HG02870 (cell line): ENCODE measurements around the gene LIPF.
A peak's percentile ranks its signal among the peaks of the same experiment; 100 is the strongest.
"Not testable (repeated sequence)": the region's sequence is repeated elsewhere in the genome, so short reads cannot be mapped to it uniquely, and the experiment has no call there.

Experiments used
- ATAC-seq: cut with Tn5 transposase; IDR thresholded peaks from one replicate; pipeline ENCODE4 v1.9.1; 2021; ENCODE audit warnings: mild to moderate bottlenecking, moderate library complexity; ENCODE audit not compliant: unreplicated experiment

LIPF gene, protein sequence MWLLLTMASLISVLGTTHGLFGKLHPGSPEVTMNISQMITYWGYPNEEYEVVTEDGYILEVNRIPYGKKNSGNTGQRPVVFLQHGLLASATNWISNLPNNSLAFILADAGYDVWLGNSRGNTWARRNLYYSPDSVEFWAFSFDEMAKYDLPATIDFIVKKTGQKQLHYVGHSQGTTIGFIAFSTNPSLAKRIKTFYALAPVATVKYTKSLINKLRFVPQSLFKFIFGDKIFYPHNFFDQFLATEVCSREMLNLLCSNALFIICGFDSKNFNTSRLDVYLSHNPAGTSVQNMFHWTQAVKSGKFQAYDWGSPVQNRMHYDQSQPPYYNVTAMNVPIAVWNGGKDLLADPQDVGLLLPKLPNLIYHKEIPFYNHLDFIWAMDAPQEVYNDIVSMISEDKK

GRCh38 chr10:88664142-88664541 lies at the start of gene LIPF:
Gene LIPF, plus strand, starts transcription at chr10:88664442. Its CDS starts 2,856 bp downstream, at chr10:88667298.
- no peak for ATAC-seq

DNA sequence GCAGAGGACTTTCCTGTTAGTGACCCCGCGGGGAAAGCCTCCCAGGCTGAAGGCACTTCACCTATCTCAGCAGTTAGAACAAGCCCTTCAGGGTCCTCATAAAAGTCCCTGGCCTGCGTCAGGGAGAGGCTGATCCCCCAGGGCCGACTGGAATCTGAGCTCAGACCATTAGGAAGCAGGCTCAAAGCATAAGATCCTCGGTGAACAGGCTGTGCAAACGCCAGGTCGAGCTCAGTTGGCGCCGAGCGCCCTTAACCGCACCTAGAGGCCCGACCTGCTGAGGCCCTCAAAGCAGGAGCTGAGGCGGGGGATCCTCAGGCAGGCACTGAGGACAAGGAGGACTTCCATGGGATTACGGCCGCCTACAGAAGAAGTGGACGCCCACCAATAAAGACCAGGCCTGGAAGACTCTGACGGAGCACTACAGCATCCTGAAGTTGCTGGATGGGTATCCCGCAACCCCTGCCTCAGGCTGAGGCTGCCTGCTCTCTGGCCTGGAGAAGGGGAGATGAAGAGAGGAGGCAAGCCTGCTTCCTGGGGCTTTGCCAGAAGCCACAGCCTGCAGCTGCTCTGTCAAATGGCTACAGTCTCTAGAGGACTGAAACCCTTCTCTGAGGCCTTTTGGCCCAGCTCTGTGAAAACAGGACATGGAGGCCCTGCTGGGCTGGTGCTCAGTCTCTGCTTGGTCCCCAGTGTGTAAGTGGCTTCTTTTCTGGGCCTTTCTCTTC lies 47.8 kb upstream of the LIPF start:
- no peak for ATAC-seq

DNA sequence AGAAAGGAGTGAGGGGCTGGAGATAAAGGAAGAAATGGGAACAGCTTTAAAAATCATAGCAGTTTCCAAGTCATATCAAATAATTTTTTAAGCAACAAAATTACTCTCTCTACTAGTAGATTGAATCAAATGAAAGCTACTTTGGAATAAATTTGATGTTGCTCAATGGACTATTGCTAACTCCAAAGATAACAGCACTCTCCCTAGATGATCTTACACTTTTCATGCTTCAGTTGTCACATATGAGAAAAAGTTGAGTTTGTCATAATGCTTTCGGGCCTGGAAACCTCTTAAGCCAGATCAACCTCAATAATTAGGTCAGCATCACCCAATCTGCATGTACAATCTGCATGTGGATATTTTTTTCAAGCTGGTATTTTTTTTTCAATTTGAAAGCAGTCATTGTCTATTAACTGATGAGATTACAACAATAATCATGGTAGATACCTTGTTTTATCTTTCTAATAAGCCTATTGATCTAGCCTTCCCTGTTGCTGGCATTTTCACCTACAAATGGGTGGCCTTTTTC lies 46.4 kb upstream of the LIPF start:
- ATAC-seq: no peak

GRCh38 chr10:88618496-88618895 lies 45.7 kb upstream of the LIPF start:
- no peak for ATAC-seq

DNA sequence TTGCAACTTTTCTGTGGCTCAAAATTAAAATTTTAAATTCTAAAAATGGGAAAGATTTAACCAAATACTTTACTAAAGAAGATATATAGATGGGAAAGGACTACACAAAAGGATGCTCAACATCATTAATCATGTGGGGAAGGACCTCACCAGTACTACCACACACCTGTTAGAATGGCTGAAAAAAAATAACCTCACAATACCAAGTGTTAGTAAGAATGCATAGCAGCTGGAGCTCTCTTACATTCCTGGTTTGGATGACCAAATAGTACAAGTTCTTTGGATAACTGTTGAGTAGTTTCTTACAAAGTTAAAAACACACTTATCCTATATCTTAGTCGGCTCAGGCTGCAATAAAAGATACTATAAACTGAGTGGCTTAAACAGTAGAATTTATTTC lies 43.8 kb upstream of the LIPF start:
- no peak for ATAC-seq

DNA sequence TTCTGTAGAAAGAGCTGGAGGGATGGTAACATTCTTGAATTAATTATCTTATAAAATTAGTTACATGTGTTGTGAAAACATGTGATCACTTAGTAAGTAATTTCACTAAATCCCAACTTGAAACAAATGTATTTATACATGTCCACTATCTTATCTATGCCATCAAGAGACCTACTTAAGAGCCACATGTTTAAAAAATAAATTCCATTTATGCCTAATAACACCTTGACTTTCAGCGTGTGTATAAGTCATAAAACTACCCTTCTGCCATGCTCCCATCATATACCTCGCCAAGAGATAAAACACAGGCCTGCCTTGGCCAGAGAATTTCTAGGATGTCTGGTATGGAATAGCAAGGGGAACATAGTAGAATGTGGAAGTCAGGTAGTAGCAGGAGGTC lies 40.4 kb upstream of the LIPF start:
- ATAC-seq: no peak

- ATAC-seq: no peak
These were observed 39.4 kb upstream of the LIPF start for GRCh38 chr10:88624840-88625239.

DNA sequence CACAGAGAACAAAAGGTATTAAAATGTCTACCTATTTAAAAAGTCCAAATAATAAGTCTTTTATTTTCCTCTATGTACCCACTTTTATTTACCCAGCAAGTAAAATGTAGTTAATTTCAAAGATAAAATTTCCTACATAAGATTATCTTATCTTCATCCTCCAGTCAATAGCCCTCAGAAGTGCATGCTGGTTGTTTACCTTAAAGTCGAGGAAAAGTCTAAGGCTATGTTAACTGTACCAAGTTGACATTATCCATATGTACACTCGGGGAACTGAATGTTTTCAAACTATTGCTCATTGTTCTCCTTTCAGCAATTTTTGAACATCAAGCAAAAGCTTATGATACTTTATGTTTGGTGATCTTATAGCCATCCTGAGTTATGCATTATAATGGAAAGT lies 24.1 kb upstream of the LIPF start:
- no peak for ATAC-seq

GRCh38 chr10:88642209-88642608 lies 22.0 kb upstream of the LIPF start:
- ATAC-seq: no peak

DNA sequence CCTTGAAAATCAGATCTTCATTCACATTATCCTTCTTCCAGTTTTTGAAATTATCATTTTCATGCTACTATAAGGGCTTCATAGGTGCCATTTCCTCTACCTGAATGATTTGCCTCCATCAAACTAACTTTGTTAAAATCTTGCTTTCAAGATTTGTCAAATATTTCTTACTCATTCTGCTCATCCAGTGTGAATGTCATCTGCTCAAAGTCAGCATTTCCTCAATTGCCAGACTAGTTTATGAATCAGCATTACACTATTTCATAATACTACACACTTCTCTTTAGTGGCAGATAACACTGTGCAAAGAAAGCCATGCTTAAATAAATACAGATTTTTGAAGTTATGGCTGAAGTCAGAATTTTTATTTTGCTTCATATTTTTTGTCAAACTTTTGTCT lies 21.3 kb upstream of the LIPF start:
- no peak for ATAC-seq

DNA sequence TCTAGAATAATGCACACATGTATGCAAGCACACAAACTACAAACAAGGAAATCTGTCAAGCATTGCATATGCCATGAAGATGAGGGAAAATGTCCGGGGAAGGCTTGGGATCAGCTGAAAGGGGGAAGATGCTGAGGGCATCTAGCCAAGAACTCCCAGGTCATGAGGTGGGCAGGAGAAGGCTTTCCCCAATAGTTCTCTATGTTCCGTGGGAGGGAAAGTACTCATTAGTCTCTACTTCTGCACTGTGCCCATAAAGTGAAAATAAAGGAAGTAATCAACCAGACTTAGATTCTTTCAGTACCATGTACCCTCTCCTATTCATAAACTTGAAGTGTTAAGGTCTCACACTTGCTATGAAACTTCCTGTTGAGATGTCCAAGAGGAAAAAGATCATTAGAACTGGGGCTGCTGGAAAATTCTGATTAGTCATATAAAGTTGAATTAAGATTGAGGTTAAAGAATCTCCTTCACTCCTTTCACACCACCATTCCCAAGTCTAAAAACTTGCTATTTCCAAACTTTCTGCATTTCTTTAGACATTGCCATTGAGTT lies 17.1 kb upstream of the LIPF start:
- no peak for ATAC-seq

GRCh38 chr10:88651101-88651551 lies 13.1 kb upstream of the LIPF start:
- ATAC-seq: no peak

DNA sequence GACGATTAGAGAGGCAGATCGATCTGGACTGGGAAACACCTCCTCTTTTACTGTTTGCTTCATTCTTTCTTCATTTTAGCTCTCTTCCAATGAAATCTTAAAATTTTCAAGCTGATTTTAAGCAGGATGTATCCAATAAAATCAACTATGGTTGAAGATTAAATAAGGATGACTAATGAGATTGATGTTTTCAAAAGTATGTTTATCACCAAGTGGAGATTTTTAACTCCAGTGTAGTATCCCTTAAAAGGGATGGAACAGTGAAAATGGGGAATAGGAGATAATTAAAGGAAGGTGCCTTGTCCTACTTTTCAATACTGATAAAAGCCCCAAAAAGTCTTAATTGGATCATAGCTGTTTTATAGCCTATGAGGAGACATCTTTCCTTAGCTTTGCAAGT lies 11.6 kb upstream of the LIPF start:
- no peak for ATAC-seq

DNA sequence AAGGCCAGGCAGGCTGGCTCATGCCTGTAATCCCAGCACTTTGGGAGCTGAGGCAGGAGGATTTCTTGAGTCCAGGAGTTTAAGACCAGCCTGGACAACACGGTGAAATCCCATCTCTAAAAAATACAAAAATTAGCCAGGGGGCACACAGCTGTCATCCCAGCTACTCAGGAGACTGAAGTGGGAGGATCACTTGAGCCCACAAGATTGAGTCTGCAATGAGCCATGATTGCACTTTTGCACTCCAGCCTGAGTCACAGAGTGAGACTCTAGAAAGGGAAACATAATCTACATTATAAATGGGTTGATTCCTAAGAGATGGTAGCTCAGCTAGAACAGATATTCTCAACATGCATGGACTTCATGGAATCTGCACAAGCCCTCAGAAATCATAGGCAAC lies 6.3 kb upstream of the LIPF start:
- no peak for ATAC-seq

DNA sequence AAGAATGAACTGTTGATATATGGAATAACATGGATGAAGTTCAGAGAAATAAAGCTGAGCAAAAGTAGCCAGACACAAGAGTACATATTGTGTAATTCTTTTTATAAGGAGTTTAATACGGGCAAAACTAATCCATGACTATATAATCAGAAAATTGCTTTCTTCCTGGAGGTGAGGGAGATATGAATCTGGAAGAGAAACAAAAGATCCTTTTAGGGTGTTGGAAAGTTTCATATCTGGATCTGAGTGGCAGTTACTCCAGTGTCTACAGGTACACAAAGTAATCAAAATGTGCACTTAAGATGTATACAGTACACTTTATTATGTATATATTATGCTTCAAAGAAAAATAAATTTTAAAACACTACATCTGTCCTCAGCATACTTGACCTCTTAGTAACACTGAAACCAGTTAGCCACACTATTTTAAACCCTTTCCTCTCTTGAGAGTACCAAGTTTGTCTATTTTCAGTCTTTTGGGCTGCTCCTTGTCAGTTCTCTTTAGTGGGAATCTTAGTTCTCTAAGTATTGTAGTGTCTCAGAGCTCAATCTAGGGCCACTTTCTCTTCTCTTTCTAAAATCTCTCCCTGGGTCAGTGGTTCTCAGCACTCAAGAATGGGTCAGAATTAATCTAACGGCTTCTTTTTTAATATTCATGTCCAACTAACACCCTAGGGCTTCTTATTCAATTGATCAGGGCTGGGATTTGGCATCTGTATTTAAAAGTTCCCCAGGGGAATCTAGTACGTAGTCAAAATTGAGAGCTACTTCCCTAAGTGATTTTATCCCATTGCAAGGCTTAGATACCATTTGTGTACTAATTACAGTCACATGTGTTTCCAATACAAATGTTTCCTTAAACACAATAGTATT lies 4.3 kb upstream of the LIPF start:
- no peak for ATAC-seq

- ATAC-seq: no peak
These were observed 3.7 kb upstream of the LIPF start for GRCh38 chr10:88660598-88660884.

GRCh38 chr10:88661018-88661417 lies 3.2 kb upstream of the LIPF start:
- no peak for ATAC-seq

DNA sequence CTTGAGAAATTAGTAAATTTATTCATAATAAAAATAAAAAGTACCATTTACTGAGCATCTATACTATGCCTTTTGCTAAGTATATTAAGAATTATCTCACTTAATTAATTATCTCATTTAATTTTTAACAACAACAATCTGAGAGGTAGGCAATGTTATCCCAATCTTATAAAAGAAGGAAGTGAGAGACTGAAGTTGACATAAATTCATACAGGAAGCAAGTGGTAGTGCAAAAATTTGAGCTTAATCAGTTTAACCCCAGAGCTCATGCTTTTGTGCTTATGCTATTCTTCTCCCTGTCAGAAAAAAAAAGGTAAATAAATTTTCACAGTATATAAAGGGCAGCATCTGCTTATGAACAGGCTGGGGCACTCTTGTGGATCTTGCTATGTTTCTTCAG lies 2.7 kb upstream of the LIPF start:
- no peak for ATAC-seq

DNA sequence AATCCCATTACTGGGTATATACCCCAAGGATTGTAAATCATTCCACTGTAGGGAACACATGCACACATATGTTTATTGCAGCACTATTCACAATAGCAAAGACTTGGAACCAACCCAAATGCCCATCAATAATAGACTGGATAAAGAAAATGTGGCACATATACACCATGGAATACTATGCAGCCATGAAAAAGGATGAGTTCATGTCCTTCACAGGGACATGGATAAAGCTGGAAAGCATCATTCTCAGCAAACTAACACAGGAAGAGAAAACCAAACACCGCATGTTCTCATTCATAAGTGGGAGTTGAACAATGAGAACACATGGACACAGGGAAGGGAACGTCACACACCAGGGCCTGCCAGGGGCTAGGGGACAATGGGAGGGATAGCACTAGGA lies 1.1 kb upstream of the LIPF start:
- ATAC-seq: not testable (repeated sequence)

DNA sequence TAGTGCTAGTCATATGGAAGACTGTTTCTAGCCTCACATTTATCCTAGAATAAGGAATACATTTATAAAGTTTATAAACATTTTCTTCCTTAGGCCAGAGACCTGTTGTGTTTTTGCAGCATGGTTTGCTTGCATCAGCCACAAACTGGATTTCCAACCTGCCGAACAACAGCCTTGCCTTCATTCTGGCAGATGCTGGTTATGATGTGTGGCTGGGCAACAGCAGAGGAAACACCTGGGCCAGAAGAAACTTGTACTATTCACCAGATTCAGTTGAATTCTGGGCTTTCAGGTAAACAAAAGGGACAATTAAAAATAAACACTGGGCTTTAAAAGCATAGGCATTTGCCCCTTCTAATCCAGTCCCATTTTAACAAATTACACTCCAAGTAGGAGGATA lies 4.2 kb downstream of the LIPF start:
- no peak for ATAC-seq

DNA sequence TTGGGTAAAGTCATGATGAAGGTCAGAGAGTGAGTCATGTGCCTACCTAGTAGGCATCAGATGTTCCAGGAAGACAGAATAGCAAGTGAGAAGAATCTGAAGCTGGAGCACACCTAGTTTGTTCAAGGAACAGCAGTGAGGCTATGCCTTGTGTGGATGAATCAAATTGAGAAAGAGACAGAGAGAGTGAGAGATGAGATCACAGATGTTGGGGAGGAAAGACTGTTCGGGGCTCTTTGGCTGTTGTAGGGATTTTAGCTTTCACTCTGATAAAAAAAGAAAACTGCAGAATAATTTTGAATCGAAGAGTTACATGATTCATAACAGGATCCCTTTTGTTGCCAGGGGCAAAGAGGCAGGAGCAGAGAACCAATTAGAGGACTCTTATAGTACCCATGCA lies 6.3 kb downstream of the LIPF start:
- ATAC-seq: peak; percentile 77
